ENCODE data around the gene COL19A1.
"Not testable (repeated sequence)": the region's sequence is repeated elsewhere in the genome, so short reads cannot be mapped to it uniquely, and the experiment has no call there.

Gene COL19A1

GRCh38 chr6:69976591-69977090 lies 110.3 kb downstream of the COL19A1 start:
- no peak for DNase-seq

- DNase-seq: no peak
Observed at GRCh38 chr6:69980624-69981023, 114.3 kb downstream of the COL19A1 start.

- no peak for DNase-seq
Observed at GRCh38 chr6:69984506-69984905, 118.2 kb downstream of the COL19A1 start.

GRCh38 chr6:69985180-69985579 lies 118.8 kb downstream of the COL19A1 start:
- no peak for DNase-seq

GRCh38 chr6:69987550-69987949 lies 121.2 kb downstream of the COL19A1 start:
- no peak for DNase-seq

- DNase-seq: no peak
Observed at GRCh38 chr6:69988458-69989126, 122.2 kb downstream of the COL19A1 start.

GRCh38 chr6:69994251-69994650 lies 127.9 kb downstream of the COL19A1 start:
- no peak for DNase-seq

- no peak for DNase-seq
Observed at GRCh38 chr6:70008189-70008588, 141.8 kb downstream of the COL19A1 start.

GRCh38 chr6:70010339-70010738 lies 144.0 kb downstream of the COL19A1 start:
- not testable (repeated sequence) for DNase-seq

- not testable (repeated sequence) for DNase-seq
Observed at GRCh38 chr6:70023201-70023600, 156.8 kb downstream of the COL19A1 start.

- no peak for DNase-seq
Observed at GRCh38 chr6:70028246-70028645, 161.9 kb downstream of the COL19A1 start.

GRCh38 chr6:70028926-70029325 lies 162.6 kb downstream of the COL19A1 start:
- DNase-seq: no peak

- no peak for DNase-seq
Observed at GRCh38 chr6:70033781-70034180, 167.4 kb downstream of the COL19A1 start.

- DNase-seq: no peak
Observed at GRCh38 chr6:70037445-70037844, 171.1 kb downstream of the COL19A1 start.

- no peak for DNase-seq
Observed at GRCh38 chr6:70040766-70041165, 174.4 kb downstream of the COL19A1 start.

GRCh38 chr6:70041411-70041810 lies 175.1 kb downstream of the COL19A1 start:
- no peak for DNase-seq

- DNase-seq: no peak
Observed at GRCh38 chr6:70045413-70045812, 179.1 kb downstream of the COL19A1 start.

GRCh38 chr6:70051197-70052124 lies 185.1 kb downstream of the COL19A1 start:
- no peak for DNase-seq

- no peak for DNase-seq
Observed at GRCh38 chr6:70059039-70059719, 192.8 kb downstream of the COL19A1 start.

GRCh38 chr6:70060680-70061079 lies 194.3 kb downstream of the COL19A1 start:
- no peak for DNase-seq

GRCh38 chr6:70061546-70061945 lies 195.2 kb downstream of the COL19A1 start:
- no peak for DNase-seq

- DNase-seq: no peak
Observed at GRCh38 chr6:70062010-70062409, 195.7 kb downstream of the COL19A1 start.

- peak in 1 of 3 donors; percentile 15 for DNase-seq
Observed at GRCh38 chr6:70072540-70073179, 206.3 kb downstream of the COL19A1 start.

All from suppressor macrophage treated with lipopolysaccharide for 1 hour (primary cell).